HL-60/S4 treated with phorbol 12-myristate 13-acetate at 8.2 ng/mL for 4 days and 3 days (cell line): ENCODE data around the gene ZNF764.

Source experiments
- in situ Hi-C: fragments of 300-500 bp; cut with MboI; formaldehyde crosslinking; loops from 2 replicates; pipeline ENCODE4 v1.15.0; 2022; ENCODE audit warnings: low sequenced_read_pairs

ZNF764 gene

DNA sequence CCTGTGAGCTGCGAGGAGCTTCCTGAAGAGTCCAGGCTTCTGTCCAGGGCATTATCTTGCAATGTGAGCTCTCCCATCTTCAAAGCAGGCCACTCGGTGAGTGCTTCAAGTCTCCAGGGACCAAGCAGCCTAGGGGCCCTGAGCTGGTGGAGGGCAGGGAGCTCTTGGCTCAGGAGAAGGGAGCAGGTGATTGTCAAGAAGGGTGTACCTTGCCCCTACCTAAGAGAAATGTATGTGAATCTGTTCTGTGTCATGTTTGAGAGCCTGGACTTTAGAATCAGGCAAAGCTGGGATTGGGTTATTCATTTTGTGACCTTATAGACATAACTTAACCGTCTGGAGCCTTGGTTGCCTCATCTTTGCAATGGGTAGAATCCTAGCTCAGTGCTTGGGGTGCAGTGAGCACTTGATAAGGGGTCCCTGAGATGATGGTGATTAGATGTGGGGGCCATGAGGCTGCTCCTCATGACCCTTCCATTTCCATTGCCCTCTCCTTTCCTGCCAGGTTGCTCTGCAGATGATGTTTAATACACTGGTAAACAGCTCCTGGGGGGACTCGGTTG, 47.7 kb downstream of the ZNF764 start:
- in situ Hi-C loops = no loop called here

GRCh38 chr16:30509081-30509765, 49.0 kb downstream of the ZNF764 start:
- in situ Hi-C loops = no loop called here
